Nucleus accumbens (tissue), 56 donors: ENCODE measurements around the gene OR4Q2.
"Not testable (repeated sequence)": the region's sequence is repeated elsewhere in the genome, so short reads cannot be mapped to it uniquely, and the experiment has no call there.

ENCODE experiments used
- DNase-seq, 56 donors: peaks; one replicate each; lab custom pipeline; 2025; lab: John Stamatoyannopoulos, UW

Gene OR4Q2

DNA sequence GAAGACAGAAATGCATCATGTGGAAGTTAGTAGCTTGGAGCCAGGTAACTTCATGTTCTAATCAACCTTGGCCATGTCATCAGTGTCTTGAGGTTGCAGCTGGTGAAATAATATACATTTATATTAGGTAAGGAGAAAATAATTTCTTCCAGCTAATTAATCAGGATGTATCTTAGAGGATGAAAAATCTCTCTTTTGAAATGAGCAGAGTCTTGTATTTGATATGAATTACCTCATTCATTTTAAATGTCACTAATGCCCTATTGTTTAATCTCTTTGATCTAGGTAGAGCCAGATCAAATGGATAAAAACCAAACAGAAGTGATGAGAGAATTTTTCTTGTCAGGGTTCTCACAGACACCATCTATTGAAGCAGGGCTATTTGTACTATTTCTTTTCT, at the start of gene OR4Q2:
Gene OR4Q2, plus strand, starts transcription at position 301 of the 400 bp plus-strand sequence.
- DNase-seq = no peak

DNA sequence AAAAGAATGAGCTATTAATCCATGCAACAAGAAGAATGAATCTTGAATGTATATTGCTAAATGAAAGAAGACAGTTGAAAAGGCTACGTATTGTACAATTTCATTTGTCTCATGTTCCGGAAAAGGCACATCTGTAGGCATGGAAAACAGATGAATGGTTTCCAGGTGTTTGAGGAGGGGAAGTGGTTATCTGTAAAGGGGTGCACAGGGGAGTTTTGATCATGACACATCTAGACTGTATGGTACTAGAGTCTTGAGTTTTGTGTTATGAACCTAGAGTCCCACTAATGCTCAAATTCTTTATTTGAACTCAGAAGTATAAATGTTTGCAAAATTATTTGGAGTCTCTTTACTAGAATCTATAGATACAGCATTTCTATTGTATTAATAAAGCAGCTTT, 32.2 kb upstream of the OR4Q2 start:
- DNase-seq = not testable (repeated sequence)

DNA sequence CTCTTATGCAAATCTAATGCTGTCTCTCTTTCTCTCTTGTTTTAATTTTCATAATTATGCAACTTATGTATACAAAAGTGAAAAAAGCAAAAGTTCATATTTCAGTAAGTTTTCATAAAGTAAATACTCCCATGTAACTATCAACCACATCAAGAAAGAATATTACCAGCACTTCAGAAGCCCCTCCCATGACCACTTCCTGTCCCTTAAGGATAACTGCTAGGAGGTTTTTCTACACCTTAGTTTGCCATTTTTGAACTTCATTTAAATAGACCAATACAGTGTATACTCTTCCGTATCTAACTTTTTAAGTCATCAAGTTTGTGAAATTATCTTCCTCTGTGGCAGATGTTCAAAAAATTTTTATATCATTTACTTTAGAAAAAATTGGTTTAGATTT, 27.1 kb upstream of the OR4Q2 start:
- DNase-seq = no peak

DNA sequence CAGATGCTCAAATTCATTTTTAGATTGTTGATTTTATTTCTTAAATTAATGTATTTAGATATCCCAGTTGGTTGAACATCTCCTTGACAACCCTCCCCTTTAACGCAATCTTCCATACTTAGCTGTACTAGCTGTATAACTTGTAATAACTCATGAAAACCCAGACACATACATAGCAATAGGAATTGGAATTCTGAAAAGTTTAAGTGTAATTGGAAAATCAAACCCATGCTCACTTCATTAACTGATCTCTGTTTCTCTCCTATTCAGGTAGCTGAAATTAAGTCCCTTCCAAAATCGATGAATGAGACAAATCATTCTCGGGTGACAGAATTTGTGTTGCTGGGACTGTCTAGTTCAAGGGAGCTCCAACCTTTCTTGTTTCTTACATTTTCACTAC, 26.7 kb upstream of the OR4Q2 start, which contains the start of gene OR4K15:
Gene OR4K15, plus strand, starts transcription at position 301 of the 400 bp plus-strand sequence. Its CDS starts 0 bp downstream, at position 301.
- no peak for DNase-seq

DNA sequence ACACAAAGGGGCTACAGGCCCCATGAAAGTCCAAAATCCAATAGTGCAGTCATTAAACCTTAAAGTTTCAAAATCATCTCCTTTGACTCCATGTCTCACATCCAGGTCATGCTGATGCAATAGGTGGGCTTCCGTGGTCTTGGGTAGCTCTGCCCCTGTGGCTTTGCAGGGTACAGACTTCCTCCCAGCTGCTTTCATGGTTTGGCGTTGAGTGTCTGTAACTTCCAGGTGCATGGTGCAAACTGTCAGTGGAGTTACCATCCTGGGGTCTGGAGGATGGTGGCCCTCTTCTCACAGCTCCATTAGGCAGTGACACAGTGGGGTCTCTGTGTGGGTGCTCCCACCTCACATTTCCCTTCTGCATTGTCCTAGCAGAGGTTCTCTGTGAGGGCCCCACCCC, 8.5 kb upstream of the OR4Q2 start:
- DNase-seq = no peak

DNA sequence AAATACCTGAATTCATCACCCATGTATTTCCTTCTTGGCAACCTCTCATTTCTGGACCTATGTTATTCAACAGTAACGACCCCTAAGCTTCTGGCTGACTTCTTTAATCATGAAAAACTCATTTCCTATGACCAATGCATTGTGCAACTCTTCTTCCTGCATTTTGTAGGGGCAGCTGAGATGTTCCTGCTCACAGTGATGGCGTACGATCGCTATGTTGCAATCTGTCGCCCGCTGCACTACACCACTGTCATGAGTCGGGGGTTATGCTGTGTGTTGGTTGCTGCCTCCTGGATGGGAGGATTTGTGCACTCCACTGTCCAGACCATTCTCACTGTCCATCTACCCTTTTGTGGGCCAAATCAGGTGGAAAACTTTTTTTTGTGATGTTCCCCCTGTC, 356 bp downstream of the OR4Q2 start:
- DNase-seq = no peak

DNA sequence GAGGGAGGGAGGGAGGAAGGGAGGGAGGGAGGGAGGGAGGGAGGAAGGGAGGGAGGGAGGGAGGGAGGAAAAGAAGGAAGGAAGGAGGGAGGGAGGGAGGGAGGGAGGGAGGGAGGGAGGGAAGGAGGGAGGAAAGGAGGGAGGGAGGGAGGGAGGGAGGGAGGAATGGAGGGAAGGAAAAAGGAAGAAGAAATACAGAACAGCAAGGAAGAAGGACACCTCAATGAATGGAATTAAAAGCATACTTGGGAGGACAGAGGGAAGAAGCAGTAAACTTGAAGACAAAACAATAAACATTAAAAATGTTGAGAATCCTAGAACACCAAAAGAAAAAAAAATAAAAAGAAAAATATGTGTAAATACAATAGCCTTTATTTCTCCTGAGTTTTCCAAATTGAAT, 6.2 kb downstream of the OR4Q2 start:
- DNase-seq = no peak

DNA sequence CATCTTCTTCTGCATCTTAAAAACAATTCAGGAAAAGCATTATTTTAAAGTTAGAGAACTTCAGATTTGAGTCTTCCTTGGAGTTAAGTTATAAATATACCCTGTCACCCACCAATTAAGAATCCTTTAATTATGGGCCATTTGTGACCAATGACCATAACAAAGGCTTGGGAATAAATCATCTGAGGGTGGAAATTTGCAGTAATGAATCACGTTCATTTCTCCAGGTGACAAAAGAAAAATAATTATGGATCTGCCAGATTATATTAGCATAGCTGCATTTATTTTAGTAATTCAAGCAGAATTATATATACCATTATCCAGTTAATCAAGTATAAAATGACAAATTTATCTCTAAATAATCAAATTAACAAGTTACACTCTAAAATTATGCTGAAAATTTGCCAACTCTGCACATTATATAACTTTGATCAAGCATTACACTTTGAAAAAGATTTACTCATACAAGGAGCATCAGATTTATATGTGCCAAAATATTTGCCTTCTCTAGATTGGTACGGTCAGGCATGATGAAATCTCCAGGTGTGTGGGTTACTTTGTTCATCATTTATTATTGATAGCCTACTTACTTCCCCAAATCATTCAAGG, 17.4 kb downstream of the OR4Q2 start, which contains the start of gene OR4K14:
Gene OR4K14, minus strand, starts transcription at position 51 of the 609 bp plus-strand sequence. CDS start 4,114 bp downstream, outside the sequence.
- DNase-seq = no peak

DNA sequence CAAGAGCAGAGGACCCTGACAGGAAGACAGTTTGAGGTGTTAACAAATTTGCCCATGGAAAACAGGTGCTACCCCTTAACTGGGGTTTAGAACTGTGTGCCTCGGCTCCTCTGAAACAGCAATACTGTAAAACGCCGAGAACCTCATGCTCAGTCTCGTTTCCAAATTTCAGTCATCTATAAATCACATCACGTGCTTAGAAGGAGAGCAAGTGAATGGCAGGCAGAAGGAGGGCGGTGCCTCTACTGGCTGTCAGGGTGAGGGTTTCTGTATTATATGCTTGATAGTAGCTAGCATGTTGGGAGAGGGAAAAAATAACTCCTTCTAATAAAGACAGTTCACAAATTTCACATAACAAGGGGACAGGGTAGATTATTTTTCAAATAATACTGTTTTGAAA, 29.1 kb downstream of the OR4Q2 start:
- no peak for DNase-seq

DNA sequence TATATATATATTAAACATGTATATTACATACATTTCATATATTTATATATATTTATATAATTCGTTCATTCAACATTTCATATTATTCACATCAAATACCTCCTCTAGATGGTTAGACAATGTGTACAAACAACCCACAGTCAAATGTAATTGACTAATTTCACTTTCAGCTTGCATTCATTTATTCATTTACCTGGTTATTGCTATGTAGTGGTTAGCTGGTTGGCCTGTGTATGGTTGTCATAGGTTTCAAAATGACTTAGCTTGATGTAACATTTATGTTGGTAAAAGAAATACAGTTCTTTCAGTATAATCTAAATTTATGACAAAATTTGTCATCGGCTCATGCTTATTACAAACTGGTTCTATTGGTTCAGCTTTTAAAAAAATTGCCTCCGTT, 33.5 kb downstream of the OR4Q2 start:
- DNase-seq = no peak

DNA sequence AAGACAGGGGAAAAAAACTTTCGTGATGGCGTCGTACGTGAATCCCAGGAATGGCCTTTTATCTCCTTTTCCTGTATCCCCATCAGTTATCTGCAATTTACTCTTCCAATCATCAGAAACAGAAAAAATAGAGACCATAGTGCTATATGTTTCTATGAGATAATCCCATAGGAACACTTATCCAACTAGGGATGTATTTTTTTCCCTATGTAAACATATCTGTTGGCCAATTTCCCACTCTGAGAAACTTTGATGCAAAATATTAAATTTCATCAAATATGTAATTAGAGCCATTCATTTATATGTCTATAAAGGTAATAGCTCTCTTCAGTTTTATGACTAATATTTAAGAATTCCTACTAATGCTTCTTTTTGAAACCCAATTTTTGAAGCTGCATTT, 34.0 kb downstream of the OR4Q2 start, which contains the start of gene OR4K13:
Gene OR4K13, minus strand, starts transcription at position 101 of the 400 bp plus-strand sequence. CDS start 1,280 bp downstream, outside the sequence.
- no peak for DNase-seq

DNA sequence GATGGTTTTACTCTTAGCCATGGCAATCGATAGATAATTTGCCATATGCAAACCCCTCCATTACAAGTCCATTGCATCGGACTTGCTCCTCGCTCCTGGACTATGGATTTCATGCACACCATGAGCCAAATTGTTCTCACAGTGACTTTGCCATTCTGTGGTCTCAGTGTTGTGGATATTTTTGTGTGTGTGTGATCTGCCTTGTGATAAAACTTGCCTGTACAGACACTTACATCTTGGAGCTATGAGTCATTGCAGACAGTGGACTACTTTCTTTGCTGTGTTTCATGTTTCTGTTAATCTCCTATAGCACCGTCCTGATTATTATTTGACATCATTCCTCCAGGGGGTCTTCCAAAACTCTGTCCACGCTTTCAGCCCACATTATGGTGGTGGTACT, 42.3 kb downstream of the OR4Q2 start:
- DNase-seq = no peak

DNA sequence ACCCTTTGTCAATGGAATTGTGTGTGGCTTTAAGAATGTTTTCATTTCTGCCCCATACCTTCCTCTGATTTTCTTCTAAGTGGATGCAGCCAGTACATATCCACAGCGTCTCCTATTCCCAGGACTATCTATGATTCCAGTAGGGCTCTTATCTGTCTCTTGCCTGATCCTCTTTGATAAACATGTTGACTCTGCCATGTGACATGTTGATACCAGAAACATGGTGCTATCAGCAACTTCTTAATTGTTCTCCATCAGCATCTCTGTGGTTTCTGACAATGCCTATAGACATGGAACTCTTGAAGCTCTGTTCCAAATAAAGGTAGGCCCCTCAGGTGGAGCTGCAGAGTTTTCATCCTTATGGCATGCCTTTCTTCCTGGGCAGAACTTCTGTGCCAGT, 46.2 kb downstream of the OR4Q2 start:
- no peak for DNase-seq
